NCI-H2196 treated with DMSO at 0.1 percent for 48 hours (cell line): ENCODE data around the gene ALDH4A1.
"Not testable (repeated sequence)": the region's sequence is repeated elsewhere in the genome, so short reads cannot be mapped to it uniquely, and the experiment has no call there.

Experiments used
- DNase-seq: peaks from one replicate; lab custom pipeline; 2025; ENCODE audit not compliant: unreplicated experiment; lab: John Stamatoyannopoulos, UW

Gene ALDH4A1

DNA sequence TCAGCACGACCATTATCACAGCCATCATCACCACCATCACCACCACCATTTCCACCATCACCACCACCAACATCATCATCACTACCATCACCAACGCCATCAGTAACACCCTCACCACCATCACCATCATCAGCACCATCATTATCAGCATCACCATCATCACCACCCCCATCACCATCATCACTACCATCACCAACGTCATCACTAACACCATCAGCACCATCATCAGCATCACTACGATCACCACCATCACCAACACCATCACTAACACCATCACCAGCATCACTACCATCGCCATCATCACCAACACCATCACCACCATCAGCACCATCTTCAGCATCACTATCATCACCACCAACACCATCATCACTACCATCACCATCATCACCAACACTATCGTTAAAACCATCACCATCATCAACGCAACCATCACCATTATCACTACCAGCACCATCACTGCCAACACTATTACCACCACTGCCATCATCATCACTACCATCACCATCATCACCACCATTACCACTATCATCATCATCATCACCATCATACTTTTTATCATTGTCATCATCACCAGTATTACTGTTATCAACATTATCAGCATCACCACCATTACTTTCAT is 44.2 kb downstream of the ALDH4A1 start:
- DNase-seq = no peak

DNA sequence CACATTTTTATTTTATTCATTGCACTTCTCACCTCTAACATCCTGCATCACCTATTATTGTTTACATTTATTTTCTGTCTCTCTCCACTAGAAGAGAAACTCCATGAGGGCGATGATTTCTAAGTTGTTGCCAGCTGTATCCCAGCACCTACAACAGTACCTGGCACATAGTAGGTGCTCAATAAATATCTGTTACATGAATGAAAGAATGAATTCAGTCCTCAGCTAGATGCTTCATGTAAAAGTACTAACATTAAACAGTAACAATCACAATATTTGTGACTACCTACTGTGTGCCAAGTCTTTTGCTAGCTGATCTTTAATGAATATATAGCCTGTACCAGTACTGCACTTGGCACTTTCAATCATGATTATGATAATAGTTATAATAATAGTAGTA is 45.9 kb downstream of the ALDH4A1 start:
- DNase-seq = no peak

DNA sequence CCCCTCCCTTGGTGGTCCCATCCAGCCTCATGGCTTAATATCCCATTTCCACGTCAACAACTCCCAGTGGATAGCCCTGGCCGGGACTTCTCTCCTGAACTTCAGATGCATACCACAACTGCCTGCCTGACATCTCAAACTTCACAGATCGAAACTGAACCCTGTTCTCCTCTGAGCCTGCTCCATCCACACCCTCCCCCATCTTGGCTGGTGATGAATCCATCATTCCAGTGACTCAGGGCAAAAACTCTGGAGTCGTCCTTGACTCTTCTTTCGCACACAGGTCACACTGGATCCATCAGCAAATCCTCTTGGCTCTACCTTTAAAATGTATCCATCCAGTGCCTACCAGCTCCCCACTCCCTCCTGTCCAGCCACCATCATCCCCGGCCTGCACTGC is 46.8 kb downstream of the ALDH4A1 start:
- DNase-seq = no peak

- no peak for DNase-seq
Measured at GRCh38 chr1:18854331-18855025, 47.9 kb downstream of the ALDH4A1 start.

- DNase-seq = no peak
Measured at GRCh38 chr1:18852501-18852900, 49.9 kb downstream of the ALDH4A1 start.

DNA sequence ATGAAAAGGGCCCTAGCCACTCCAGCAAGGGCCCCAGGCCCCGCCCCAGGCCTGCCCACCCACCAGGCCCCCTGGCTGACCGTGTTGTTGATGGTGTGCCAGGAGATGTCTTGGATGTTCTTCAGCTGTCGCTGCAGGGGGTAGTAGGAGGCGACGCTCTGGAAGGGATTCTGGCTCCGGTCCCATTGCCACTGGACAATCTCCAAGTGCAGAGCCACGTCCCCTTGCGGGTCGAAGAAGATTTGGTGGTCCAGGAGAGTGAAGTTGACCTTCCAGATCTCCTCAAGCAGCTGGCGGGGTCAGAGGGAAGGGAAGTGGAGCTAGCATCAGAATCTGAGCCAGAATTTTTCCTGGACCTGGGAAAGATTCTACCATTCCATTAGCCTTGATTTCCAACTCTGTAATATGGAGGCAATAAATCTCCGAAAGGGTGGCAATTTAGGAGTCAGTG is 53.1 kb downstream of the ALDH4A1 start:
- no peak for DNase-seq

DNA sequence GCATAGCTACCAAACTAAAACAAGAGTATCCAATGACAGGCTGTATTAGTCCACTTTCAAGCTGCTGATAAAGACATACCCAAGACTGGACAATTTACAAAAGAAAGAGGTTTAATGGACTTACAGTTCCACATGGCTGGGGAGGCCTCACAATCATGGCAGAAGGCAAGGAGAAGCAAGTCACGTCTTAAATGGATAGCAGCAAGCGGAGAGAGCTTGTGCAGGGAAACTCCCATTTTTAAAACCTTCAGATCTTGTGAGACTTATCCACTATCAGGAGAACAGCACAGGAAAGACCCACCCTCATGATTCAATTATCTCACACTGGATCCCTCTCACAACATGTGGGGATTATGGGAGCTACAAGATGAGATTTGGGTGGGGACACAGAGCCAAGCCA is 54.6 kb downstream of the ALDH4A1 start:
- DNase-seq = not testable (repeated sequence)

GRCh38 chr1:18840145-18840544 is 62.2 kb downstream of the ALDH4A1 start:
- DNase-seq = no peak

GRCh38 chr1:18836654-18837053 is 65.7 kb downstream of the ALDH4A1 start:
- no peak for DNase-seq

- not testable (repeated sequence) for DNase-seq
Measured at GRCh38 chr1:18832319-18832718, 70.0 kb downstream of the ALDH4A1 start.

GRCh38 chr1:18831656-18832055 is 70.7 kb downstream of the ALDH4A1 start:
- no peak for DNase-seq

DNA sequence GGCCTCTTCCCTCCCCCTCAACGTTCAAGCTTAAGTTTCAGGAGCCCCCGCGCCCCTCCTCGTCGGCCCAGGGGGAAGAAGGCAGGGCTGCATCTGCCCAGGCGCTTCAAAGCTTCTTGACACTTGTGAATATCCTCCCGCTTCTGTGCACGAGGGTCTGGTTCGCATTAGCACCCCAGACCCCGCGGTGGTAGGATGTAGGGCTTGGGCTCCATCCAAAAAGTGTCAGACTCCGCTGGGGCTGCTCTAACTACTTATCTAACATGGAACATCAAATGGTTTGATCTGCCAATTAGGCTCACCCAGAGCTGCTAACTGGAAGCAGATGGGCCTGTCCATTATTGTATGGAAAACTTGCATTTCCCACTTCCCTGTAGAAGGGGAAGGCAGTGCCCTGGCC is 71.8 kb downstream of the ALDH4A1 start:
- no peak for DNase-seq

DNA sequence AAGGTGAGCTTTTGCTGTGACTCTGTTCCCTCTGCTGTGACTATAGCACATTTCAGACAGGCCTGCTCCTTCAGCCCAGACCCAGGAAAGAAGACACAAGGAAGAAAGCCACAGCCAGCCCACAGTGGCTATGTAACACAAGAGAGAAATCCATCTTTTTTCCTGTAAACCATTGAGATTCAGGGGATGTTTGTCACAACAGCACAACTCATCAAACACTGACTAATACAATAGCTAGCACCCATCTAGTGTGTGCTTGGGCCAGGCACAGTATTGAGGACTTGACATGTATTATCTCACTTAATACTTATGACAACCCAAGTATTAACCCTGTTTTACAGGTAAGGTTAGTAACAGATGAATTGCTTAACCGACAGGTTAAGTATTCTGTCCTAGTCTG is 72.7 kb downstream of the ALDH4A1 start:
- no peak for DNase-seq

GRCh38 chr1:18828224-18828623 is 74.1 kb downstream of the ALDH4A1 start:
- DNase-seq = no peak

- DNase-seq = no peak
Measured at GRCh38 chr1:18823438-18823837, 78.9 kb downstream of the ALDH4A1 start.
